Measurements from ENCODE around the gene DDX20. TPM values are rescaled to one million over a fixed set of nuclear protein-coding genes. Genes with fewer than 3 reads are reported as not detected.

DDX20 gene
- total RNA-seq, 2 experiments from 2014 or later, result 15.3 to 15.9 TPM

- CTCF ChIA-PET, result no interaction called here
- Mint-ChIP-seq H3K4me3 (no peak overlapping the region), H3K27me3 (no peaks in the 10 kb centered on the region), H3K9me3 (no peaks in the 10 kb centered on the region), H3K4me1 (ENCODE audit: low read depth) (no peaks in the 10 kb centered on the region), H3K36me3 (ENCODE audit: low read depth) (no peaks in the 10 kb centered on the region), H3K27ac (no peak overlapping the region)
- TF ChIP-seq, protein P1, sequence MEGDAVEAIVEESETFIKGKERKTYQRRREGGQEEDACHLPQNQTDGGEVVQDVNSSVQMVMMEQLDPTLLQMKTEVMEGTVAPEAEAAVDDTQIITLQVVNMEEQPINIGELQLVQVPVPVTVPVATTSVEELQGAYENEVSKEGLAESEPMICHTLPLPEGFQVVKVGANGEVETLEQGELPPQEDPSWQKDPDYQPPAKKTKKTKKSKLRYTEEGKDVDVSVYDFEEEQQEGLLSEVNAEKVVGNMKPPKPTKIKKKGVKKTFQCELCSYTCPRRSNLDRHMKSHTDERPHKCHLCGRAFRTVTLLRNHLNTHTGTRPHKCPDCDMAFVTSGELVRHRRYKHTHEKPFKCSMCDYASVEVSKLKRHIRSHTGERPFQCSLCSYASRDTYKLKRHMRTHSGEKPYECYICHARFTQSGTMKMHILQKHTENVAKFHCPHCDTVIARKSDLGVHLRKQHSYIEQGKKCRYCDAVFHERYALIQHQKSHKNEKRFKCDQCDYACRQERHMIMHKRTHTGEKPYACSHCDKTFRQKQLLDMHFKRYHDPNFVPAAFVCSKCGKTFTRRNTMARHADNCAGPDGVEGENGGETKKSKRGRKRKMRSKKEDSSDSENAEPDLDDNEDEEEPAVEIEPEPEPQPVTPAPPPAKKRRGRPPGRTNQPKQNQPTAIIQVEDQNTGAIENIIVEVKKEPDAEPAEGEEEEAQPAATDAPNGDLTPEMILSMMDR (IDR thresholded peaks at IDR 0.05), result no peak
- intact Hi-C loops (cut with micrococcal nuclease), result no loop called here
- POLR2A ChIA-PET, result no interaction called here
- ATAC-seq (no peak), DNase-seq (no peak)
Observed at GRCh38 chr1:111805251-111805650, 49.5 kb downstream of the DDX20 start.

- ATAC-seq (no peak), DNase-seq (no peak)
- TF ChIP-seq, protein P1 (IDR thresholded peaks at IDR 0.05), result no peak
- CTCF ChIA-PET, result no interaction called here
- Mint-ChIP-seq H3K4me3 (no peak overlapping the region), H3K36me3 (ENCODE audit: low read depth) (no peaks in the 10 kb centered on the region), H3K9me3 (no peaks in the 10 kb centered on the region), H3K27me3 (no peaks in the 10 kb centered on the region), H3K4me1 (ENCODE audit: low read depth) (no peaks in the 10 kb centered on the region), H3K27ac (no peak overlapping the region)
- POLR2A ChIA-PET, result no interaction called here
- intact Hi-C loops (cut with micrococcal nuclease), result no loop called here
Observed at GRCh38 chr1:111811891-111812290, 56.2 kb downstream of the DDX20 start.

- DNase-seq (no peak), ATAC-seq (no peak)
- Mint-ChIP-seq H3K4me1 (ENCODE audit: low read depth) (no peaks in the 10 kb centered on the region), H3K4me3 (no peak overlapping the region), H3K36me3 (ENCODE audit: low read depth) (no peaks in the 10 kb centered on the region), H3K27ac (no peak overlapping the region), H3K9me3 (no peaks in the 10 kb centered on the region), H3K27me3 (no peaks in the 10 kb centered on the region)
- ChIA-PET CTCF (no interaction called here), POLR2A (no interaction called here)
- TF ChIP-seq, protein P1 (IDR thresholded peaks at IDR 0.05), result no peak
- intact Hi-C loops (cut with micrococcal nuclease), result no loop called here
Observed at GRCh38 chr1:111812306-111812705, 56.6 kb downstream of the DDX20 start.

GRCh38 chr1:111813440-111814304, 58.0 kb downstream of the DDX20 start:
- Mint-ChIP-seq H3K27me3 (peaks cover 1% of the 10 kb centered on the region), H3K9me3 (no peaks in the 10 kb centered on the region), H3K27ac (no peak overlapping the region), H3K4me1 (ENCODE audit: low read depth) (no peaks in the 10 kb centered on the region), H3K36me3 (ENCODE audit: low read depth) (no peaks in the 10 kb centered on the region), H3K4me3 (no peak overlapping the region)
- intact Hi-C loops (cut with micrococcal nuclease), result no loop called here
- no peak for ATAC-seq
- ChIA-PET POLR2A (no interaction called here), CTCF (no interaction called here)
- TF ChIP-seq, protein P1 (IDR thresholded peaks at IDR 0.05), result no peak
- peak; percentile 15 for DNase-seq

GRCh38 chr1:111814305-111814628, 58.6 kb downstream of the DDX20 start:
- TF ChIP-seq, protein P1 (IDR thresholded peaks at IDR 0.05), result no peak
- POLR2A ChIA-PET, result no interaction called here
- no peak overlapping the region for H3K27ac Mint-ChIP-seq
- H3K36me3 Mint-ChIP-seq (ENCODE audit: low read depth), result no peaks in the 10 kb centered on the region
- no peak overlapping the region for H3K4me3 Mint-ChIP-seq
- CTCF ChIA-PET, result no interaction called here
- DNase-seq, result no peak
- no peaks in the 10 kb centered on the region for H3K4me1 Mint-ChIP-seq (ENCODE audit: low read depth)
- H3K27me3 Mint-ChIP-seq, result peaks cover 1% of the 10 kb centered on the region
- intact Hi-C loops (cut with micrococcal nuclease), result no loop called here
- no peak for ATAC-seq
- H3K9me3 Mint-ChIP-seq, result no peaks in the 10 kb centered on the region
